T-helper 1 cell treated with Interleukin-12 subunit alpha and Interleukin-12 subunit beta and Interleukin-4 antibody, amounts not matched to agents 30 μg/mL and 1 μg/mL, for 36 hours (primary cell): ENCODE results near the gene HMG20A.

Experiments
- H3K27ac Mint-ChIP-seq: one replicate; pipeline ENCODE4 v1.8.0; 2021; ENCODE audit warnings: mild to moderate bottlenecking, mixed read lengths
- H3K27me3 Mint-ChIP-seq: one replicate; pipeline ENCODE4 v1.8.0; 2021; ENCODE audit warnings: low read depth, mixed read lengths
- H3K36me3 Mint-ChIP-seq: one replicate; pipeline ENCODE4 v1.8.0; 2021; ENCODE audit warnings: low read depth, mixed read lengths
- H3K4me1 Mint-ChIP-seq: one replicate; pipeline ENCODE4 v1.8.0; 2021; ENCODE audit warnings: low read depth, mixed read lengths
- H3K4me3 Mint-ChIP-seq: one replicate; pipeline ENCODE4 v1.8.0; 2021; ENCODE audit warnings: mild to moderate bottlenecking, moderate library complexity, mixed read lengths
- H3K9me3 Mint-ChIP-seq: one replicate; pipeline ENCODE4 v1.8.0; 2021; ENCODE audit warnings: mixed read lengths

The HMG20A gene

GRCh38 chr15:77528968-77529319, 108.3 kb downstream of the HMG20A start:
- Mint-ChIP-seq H3K27me3 (peaks cover 11% of the 10 kb centered on the region), H3K36me3 (no peaks in the 10 kb centered on the region), H3K9me3 (no peaks in the 10 kb centered on the region), H3K4me3 (no peak overlapping the region), H3K27ac (no peak overlapping the region), H3K4me1 (peaks cover 1% of the 10 kb centered on the region)

DNA sequence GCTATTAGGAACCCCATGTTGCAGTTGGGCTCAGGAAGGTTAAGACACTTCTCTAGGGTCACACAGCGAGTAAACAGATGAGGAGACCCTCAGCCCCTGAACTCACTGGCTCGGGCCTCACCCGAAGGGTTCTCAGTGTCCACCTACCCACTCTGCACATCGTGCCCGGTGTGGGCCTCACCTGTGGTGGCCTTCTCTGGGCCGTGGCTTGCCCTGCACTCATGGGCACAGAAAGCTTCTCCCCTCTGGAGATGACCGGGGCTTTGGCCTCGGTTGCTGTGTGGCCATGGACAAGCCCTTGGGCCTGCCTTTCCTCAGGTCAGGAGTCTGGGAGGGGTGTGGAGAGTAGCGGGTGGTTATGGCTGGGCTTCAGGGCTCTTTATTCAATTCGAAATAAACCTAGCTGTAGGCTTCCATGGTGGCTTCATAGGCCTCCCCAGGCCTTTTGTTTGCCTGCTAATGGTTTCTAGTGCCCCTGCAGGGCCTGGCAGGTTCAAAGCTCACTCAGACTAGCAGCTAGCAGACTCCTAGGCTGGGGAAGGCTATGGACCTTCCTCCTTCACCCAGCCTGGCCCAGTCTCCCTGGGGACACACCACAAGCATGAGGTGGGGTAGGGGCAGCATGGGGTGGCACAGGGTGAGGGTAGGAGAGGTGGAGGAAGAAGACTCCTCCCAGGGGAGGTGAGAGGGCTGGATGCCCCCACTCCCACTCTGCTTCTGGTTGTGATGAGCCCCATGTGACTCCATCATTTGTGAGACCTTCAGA, 108.9 kb downstream of the HMG20A start:
- Mint-ChIP-seq H3K27me3 (peaks cover 15% of the 10 kb centered on the region), H3K36me3 (no peaks in the 10 kb centered on the region), H3K4me3 (no peak overlapping the region), H3K27ac (no peak overlapping the region), H3K9me3 (no peaks in the 10 kb centered on the region), H3K4me1 (peaks cover 1% of the 10 kb centered on the region)

DNA sequence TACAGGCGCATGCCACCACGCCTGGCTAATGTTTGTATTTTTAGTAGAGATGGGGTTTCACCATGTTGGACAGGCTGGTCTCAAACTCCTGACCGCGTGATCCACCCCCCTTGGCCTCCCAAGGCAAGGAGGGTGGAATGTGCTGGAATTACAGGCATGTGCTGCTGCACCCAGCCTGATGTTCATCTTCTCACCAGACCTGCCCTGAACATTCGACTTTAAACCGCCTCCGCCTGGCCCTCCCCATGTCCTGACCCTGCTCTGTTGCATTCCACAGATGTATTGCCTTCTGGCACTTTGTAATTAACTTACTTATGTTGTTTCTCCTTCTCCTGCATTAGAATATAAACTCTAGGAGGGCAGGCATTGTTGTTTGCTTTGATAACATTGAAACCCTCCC, 109.9 kb downstream of the HMG20A start:
- H3K27me3 Mint-ChIP-seq, result peaks cover 16% of the 10 kb centered on the region
- H3K9me3 Mint-ChIP-seq, result no peaks in the 10 kb centered on the region
- H3K27ac Mint-ChIP-seq, result no peak overlapping the region
- H3K36me3 Mint-ChIP-seq, result no peaks in the 10 kb centered on the region
- H3K4me3 Mint-ChIP-seq, result no peak overlapping the region
- peaks cover 1% of the 10 kb centered on the region for H3K4me1 Mint-ChIP-seq

GRCh38 chr15:77531191-77532000, 110.7 kb downstream of the HMG20A start:
- H3K36me3 Mint-ChIP-seq, result no peaks in the 10 kb centered on the region
- peaks cover 1% of the 10 kb centered on the region for H3K4me1 Mint-ChIP-seq
- peaks cover 22% of the 10 kb centered on the region for H3K27me3 Mint-ChIP-seq
- no peaks in the 10 kb centered on the region for H3K9me3 Mint-ChIP-seq
- no peak overlapping the region for H3K27ac Mint-ChIP-seq
- H3K4me3 Mint-ChIP-seq, result no peak overlapping the region

- no peaks in the 10 kb centered on the region for H3K9me3 Mint-ChIP-seq
- H3K27ac Mint-ChIP-seq, result no peak overlapping the region
- H3K27me3 Mint-ChIP-seq, result peaks cover 22% of the 10 kb centered on the region
- peaks cover 1% of the 10 kb centered on the region for H3K4me1 Mint-ChIP-seq
- H3K4me3 Mint-ChIP-seq, result no peak overlapping the region
- H3K36me3 Mint-ChIP-seq, result no peaks in the 10 kb centered on the region
Observed at GRCh38 chr15:77532067-77532710, 111.5 kb downstream of the HMG20A start.

DNA sequence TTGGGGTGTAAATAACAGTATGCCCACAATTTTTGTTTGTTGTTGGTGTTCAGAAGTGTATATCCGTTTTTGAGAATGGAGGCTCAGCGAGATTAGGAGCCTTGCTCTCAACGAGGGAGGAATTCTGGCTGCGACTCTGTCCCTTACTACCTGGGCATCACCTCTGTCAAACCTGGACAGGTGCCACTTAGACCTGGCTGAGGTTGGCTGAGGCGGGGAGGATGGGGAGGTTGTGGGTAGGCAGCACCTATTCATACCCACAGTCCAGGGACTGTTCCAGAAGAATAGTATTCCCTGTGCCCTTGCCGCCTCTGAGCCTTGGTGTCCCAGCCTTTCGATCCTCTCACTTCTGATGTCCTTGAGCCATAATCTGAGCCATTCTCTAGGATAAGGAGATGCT, 112.2 kb downstream of the HMG20A start:
- no peaks in the 10 kb centered on the region for H3K36me3 Mint-ChIP-seq
- H3K27ac Mint-ChIP-seq, result no peak overlapping the region
- peaks cover 22% of the 10 kb centered on the region for H3K27me3 Mint-ChIP-seq
- H3K9me3 Mint-ChIP-seq, result no peaks in the 10 kb centered on the region
- peaks cover 1% of the 10 kb centered on the region for H3K4me1 Mint-ChIP-seq
- no peak overlapping the region for H3K4me3 Mint-ChIP-seq

GRCh38 chr15:77533578-77534430, 113.1 kb downstream of the HMG20A start:
- peaks cover 1% of the 10 kb centered on the region for H3K4me1 Mint-ChIP-seq
- H3K27ac Mint-ChIP-seq, result no peak overlapping the region
- peaks cover 22% of the 10 kb centered on the region for H3K27me3 Mint-ChIP-seq
- H3K4me3 Mint-ChIP-seq, result no peak overlapping the region
- H3K36me3 Mint-ChIP-seq, result no peaks in the 10 kb centered on the region
- no peaks in the 10 kb centered on the region for H3K9me3 Mint-ChIP-seq
